Measurements from ENCODE around the gene HMX3. TPM values are rescaled to one million over a fixed set of nuclear protein-coding genes. Genes with fewer than 3 reads are reported as not detected.
A peak's percentile ranks its signal among the peaks of the same experiment; 100 is the strongest.

The HMX3 gene
- total RNA-seq, 1 experiment from 2014 or later = not detected

DNA sequence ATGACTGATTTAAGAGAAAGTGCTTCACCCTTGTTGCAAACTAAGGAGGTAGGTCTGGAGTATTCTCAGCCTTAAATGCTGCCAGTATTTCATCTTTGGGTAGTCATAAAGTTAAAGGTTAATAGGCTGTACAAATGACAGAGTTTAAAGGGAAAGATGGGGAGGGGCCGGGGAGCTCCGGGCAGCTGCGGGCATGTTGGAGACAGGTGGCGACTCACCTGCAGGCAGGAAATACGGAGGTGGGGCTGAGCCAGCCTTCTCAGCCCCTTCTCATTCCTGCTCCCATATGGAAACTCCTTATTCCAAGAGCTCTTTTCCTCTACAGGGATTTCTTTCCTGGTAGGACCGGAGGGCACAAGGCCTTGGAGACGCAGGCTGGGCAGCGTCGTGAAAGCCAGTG lies 31.8 kb upstream of the HMX3 start:
- Histone ChIP-seq H2BK15ac (ENCODE audit: low read depth, low read length) (no peak overlapping the region), H2BK12ac (ENCODE audit: insufficient read length, low read depth, low read length) (no peak overlapping the region), H3K27ac (ENCODE audit: insufficient read length, low read depth, low read length) (no peak overlapping the region), H3K23me2 (ENCODE audit: insufficient read length, low read depth, low read length, poor library complexity, severe bottlenecking) (no peaks in the 10 kb centered on the region), H3K18ac (ENCODE audit: insufficient read length, low read depth, low read length) (no peak overlapping the region), H4K8ac (replicated peaks; ENCODE audit: insufficient read length, low read depth, low read length) (no peak overlapping the region), H3K9me3 (ENCODE audit: control insufficient read depth, low read depth, low read length) (no peaks in the 10 kb centered on the region), H2BK20ac (ENCODE audit: low read depth, low read length, poor library complexity, severe bottlenecking) (no peak overlapping the region), H2BK5ac (ENCODE audit: insufficient read length, low read length) (no peak overlapping the region), H2BK120ac (ENCODE audit: low read depth, low read length, poor library complexity, severe bottlenecking) (no peak overlapping the region), H3K27me3 (ENCODE audit: insufficient read depth, low read length) (no peaks in the 10 kb centered on the region), H4K91ac (ENCODE audit: insufficient read length, low read depth, low read length) (no peak overlapping the region), H3K14ac (ENCODE audit: insufficient read depth, low read length) (no peak overlapping the region), H3K4me1 (ENCODE audit: insufficient read depth, low read length) (no peaks in the 10 kb centered on the region; the same call in 1 of the 2 replicates), H3K4ac (ENCODE audit: low read depth, low read length) (no peak overlapping the region), H2AK5ac (ENCODE audit: insufficient read length, low read length) (no peak overlapping the region), H3T11ph (ENCODE audit: low read length) (no peak overlapping the region), H4K20me1 (ENCODE audit: control insufficient read depth, insufficient read depth, insufficient read length) (peaks cover 2% of the 10 kb centered on the region), H3K56ac (ENCODE audit: insufficient read length, low read depth, low read length) (no peak overlapping the region), H2AFZ (ENCODE audit: low read length) (no peak overlapping the region), H3K23ac (ENCODE audit: insufficient read length, low read depth, low read length) (no peak overlapping the region), H3K79me1 (ENCODE audit: insufficient read depth, low read depth, low read length, poor library complexity, severe bottlenecking) (no peaks in the 10 kb centered on the region), H3K4me2 (ENCODE audit: insufficient read depth, insufficient read length, low read length) (no peak overlapping the region), H3K9ac (ENCODE audit: extremely low read depth, insufficient read length, low read length) (no peak overlapping the region), H3K79me2 (ENCODE audit: insufficient read depth, low read length) (no peaks in the 10 kb centered on the region), H4K5ac (ENCODE audit: insufficient read length, low read depth, low read length) (no peak overlapping the region)
- Mint-ChIP-seq H3K27ac (no peak overlapping the region; a peak in 1 of 7 replicates), H3K36me3 (ENCODE audit: insufficient read depth in 1 of 3, low read depth in 3 of 3) (no peaks in the 10 kb centered on the region; a peak in 1 of 7 replicates), H3K4me1 (peaks cover 21 to 22% of the 10 kb centered on the region in 2 experiments), H3K9me3 (no peaks in the 10 kb centered on the region), H3K4me3 (no peak overlapping the region), H3K27me3 (ENCODE audit: low read depth) (peaks cover 9% of the 10 kb centered on the region)
- TF ChIP-seq, protein P1, sequence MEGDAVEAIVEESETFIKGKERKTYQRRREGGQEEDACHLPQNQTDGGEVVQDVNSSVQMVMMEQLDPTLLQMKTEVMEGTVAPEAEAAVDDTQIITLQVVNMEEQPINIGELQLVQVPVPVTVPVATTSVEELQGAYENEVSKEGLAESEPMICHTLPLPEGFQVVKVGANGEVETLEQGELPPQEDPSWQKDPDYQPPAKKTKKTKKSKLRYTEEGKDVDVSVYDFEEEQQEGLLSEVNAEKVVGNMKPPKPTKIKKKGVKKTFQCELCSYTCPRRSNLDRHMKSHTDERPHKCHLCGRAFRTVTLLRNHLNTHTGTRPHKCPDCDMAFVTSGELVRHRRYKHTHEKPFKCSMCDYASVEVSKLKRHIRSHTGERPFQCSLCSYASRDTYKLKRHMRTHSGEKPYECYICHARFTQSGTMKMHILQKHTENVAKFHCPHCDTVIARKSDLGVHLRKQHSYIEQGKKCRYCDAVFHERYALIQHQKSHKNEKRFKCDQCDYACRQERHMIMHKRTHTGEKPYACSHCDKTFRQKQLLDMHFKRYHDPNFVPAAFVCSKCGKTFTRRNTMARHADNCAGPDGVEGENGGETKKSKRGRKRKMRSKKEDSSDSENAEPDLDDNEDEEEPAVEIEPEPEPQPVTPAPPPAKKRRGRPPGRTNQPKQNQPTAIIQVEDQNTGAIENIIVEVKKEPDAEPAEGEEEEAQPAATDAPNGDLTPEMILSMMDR (conservative IDR thresholded peaks at IDR 0.05) = no peak
- DNase-seq = peak; percentile 46
- WGBS (ENCODE audit: extremely low coverage, insufficient read length, low lambda C conversion rate) = no CpG with 5 or more reads among the region's 9 CpGs
